Measurements from ENCODE around the gene TOM1.

Gene TOM1

DNA sequence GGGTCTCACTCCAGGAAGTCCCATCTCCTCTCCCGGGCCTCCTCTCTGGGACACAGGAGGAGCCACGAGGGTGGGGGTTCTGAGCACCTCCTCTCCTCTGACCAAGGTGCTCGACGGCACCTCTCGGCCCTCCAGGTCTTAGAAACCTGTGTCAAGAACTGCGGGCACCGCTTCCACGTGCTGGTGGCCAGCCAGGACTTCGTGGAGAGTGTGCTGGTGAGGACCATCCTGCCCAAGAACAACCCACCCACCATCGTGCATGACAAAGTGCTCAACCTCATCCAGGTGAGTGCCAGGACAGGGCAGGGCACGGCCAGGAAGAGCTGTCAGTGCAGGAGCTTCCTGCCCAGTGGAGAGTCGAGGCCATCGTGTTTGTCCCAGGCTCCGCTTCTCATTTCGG, 23.2 kb downstream of the TOM1 start:
- in situ Hi-C loops (cut with MboI; ENCODE audit: low sequenced_read_pairs): no loop called here

DNA sequence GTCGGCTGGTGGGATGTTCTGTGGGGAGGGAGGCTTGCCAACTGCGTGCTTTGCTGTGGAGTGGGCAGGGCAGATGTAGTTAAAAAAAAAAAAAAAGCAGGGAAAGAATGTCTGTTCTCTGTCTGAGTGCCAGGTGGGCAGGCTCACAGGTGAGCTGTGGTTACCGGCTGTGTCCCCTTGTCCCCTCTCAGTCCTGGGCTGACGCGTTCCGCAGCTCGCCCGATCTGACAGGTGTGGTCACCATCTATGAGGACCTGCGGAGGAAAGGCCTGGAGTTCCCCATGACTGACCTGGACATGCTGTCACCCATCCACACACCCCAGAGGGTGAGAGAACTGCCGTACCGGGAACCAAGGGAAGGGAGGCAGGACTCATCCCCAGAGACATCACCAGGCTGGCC, 23.6 kb downstream of the TOM1 start:
- in situ Hi-C loops (cut with MboI; ENCODE audit: low sequenced_read_pairs): no loop called here

DNA sequence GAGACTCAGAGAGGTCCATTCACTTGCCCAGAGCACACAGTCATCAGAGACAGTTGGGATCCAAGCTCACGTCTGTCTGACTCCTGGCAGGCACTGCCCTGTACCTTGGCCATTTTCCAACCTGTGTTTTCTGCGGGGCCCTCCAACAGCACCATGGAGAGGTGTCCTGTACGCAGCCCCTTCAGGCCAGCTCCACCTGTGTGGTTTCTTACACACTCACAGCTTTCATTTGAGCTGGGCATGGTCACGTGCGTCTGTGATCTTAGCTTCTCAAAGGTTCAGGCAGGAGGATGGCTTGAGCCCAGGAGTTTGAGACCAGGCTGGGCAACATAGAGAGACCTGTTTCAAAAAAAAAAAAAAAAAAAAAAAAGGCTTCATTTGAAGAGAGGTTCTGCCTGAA, 24.4 kb downstream of the TOM1 start:
- in situ Hi-C loops (cut with MboI; ENCODE audit: low sequenced_read_pairs): no loop called here

DNA sequence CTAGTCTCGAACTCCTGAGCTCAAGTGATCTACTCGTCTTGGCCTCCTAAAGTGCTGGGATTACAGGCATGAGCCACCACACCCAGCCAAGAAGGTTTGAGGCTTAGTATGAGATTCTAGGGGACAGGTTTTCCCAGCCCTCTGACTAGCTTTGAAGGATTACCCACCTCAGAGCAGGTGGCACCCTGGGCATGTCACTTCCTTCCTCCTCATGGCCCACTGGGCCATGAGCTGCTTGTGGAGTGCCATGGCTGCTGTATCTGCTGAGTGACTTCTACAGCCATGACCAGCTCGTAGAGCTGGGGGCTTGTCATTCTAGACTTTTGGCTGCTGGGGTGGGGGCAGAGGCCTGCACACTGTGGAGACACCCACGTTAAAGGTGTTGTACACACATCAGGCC, 25.1 kb downstream of the TOM1 start:
- in situ Hi-C loops (cut with MboI; ENCODE audit: low sequenced_read_pairs): no loop called here

- in situ Hi-C loops (cut with MboI; ENCODE audit: low sequenced_read_pairs): no loop called here
These were observed 25.5 kb downstream of the TOM1 start for GRCh38 chr22:35325209-35325608.

GRCh38 chr22:35326854-35327562, 27.3 kb downstream of the TOM1 start:
- in situ Hi-C loops (cut with MboI; ENCODE audit: low sequenced_read_pairs): no loop called here

DNA sequence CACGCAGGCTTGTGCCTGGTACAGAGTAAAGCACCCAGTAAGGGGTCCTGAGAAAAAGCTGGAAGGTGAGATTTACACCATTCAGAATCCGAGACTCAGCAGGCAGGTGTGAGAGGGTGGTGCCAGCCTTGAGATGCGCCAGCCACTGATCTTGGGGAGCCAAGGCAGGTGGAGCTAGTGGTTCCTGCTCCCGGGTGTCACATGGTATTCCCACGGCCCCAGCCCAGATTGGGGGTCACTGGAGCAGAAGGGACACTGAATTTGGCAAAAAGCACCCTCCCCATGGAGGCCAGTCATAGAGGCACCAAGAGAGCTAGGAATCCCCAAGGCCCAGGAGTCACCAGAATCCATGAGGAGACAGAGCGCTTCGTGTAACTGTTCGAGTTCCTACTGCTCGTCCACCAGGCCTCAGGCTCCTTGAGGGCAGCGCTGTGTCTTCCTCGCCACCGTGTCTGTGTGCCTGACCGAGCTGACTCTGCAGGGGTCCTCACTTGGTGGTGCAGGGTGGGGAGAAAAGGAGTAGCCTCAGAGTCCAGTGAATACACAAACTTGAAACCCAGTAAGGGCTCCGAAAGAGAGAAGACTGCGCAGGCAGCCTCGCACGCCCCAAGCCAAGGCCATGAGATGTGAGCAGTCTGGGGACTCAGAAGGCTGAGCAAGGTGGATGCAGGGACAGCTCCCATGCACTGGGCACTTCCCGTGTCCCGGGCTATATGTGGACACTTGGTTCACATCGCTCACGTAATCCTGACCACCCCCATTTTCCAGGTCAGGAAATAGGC, 28.2 kb downstream of the TOM1 start:
- in situ Hi-C loops (cut with MboI; ENCODE audit: low sequenced_read_pairs): no loop called here

DNA sequence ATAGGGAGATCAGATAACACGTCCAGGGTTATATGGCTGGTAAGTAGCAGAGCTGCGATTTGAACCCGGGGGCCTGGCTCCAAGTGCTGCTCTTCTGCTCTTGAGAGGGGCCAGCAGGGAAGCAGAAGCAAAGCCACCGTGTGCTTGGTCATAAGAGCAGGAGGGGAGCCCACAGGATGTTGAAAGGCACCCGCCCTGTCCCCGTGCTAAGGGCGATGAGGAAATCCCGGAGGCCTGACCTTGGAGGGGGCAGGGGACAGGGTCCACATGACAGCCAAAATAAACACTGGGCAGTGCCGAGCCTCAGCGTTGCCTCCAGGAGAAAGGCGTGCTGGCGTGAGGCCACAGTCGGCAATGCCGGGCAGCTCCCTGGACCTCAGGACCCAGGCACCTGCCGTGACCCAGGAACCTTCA, 28.8 kb downstream of the TOM1 start:
- in situ Hi-C loops (cut with MboI; ENCODE audit: low sequenced_read_pairs): no loop called here

DNA sequence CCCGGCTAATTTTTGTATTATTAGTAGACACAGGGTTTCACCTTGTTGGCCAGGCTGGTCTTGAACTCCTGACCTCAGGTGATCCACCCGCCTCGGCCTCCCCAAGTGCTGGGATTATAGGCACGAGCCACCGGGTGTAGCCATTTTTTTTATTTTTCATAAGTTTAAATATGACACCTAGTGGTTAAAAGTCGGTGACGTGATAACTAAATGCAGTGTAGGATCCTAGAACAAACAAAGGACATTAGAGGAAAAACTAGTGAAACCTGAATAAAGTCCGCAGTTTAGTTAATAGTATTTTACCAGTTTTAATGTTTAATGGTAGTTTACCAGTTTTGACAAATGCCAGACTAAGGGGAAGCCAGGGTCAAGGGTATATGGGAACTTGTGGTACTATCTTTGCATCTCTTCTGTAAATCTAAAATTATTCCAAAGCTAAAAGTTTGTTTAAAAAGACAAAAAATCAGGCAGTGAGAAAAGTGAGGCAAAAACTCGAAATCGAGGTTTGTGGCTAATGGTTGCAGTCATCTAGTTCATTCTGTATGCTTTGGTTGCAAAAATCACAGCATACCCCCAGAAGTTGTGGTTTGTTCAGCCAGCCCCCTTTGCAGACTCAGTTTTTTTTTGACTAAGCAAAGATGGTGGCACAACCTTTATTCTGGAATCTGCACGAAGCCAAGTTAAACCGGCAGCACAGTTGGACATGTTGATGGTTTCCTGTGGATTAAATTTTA, 29.6 kb downstream of the TOM1 start:
- in situ Hi-C loops (cut with MboI; ENCODE audit: low sequenced_read_pairs): no loop called here

- in situ Hi-C loops (cut with MboI; ENCODE audit: low sequenced_read_pairs): no loop called here
These were observed 30.7 kb downstream of the TOM1 start for GRCh38 chr22:35330258-35330861.

DNA sequence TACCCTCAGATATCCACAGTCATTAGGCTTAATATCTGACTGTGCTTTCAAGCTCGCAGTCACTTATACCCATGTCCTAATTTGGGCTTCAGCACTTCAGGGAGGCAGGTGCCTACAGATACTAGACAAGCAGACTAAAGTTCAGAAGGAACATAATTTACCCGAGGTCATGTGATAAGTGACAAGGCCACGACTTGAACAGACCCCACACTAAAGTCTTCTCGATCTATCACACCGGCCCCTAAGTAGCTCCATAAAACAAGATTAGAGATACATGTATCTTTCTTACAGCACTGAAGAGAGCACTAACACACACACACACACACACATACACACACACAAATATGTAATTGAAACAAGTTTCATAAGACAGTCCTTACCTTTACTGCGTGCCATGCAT, 32.6 kb downstream of the TOM1 start:
- in situ Hi-C loops (cut with MboI; ENCODE audit: low sequenced_read_pairs): no loop called here

GRCh38 chr22:35333220-35333619, 33.5 kb downstream of the TOM1 start:
- in situ Hi-C loops (cut with MboI; ENCODE audit: low sequenced_read_pairs): no loop called here

- in situ Hi-C loops (cut with MboI; ENCODE audit: low sequenced_read_pairs): no loop called here
These were observed 34.3 kb downstream of the TOM1 start for GRCh38 chr22:35334004-35334403.

- in situ Hi-C loops (cut with MboI; ENCODE audit: low sequenced_read_pairs): no loop called here
These were observed 35.8 kb downstream of the TOM1 start for GRCh38 chr22:35335468-35335867.

DNA sequence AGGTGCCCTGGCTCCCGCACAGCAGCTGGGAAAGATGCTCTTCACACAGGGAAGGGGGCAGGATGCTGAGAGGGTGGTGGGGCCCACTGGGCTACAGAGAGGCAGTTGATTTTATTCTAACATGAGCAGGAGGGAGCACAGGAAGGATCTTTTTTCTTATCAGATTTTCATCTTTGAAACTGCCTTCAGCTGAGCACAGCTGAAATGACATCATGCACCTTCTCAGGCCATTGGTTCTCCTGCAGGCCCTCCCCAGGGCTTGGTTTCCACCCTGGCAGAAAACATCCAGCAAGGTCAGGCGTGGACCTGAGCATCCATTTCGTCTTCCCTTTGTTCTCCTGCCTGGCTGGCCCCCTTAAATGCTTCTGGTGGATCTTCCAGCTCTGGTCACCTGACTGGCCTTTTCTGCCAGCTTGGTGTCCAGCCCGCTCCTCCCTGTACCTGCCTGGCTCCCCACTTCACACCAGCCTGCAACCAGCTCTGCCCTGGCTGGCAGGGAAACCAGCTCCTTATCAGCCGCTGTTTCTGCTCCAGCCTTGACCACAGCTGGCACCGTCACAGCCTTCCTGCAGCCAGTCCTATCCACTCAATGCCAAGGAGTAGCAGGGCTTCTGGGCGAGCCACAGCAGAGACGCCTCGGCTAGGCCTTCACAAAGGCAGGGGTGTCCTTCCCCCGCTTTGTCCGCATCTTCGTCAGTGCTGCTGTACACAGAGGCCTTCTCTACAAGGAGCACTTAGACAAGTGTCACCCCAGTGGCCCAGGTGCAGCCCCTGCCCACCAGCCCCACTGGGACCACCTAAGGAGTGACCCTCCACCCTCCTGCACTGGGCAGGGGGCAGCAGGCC, 36.5 kb downstream of the TOM1 start:
- in situ Hi-C loops (cut with MboI; ENCODE audit: low sequenced_read_pairs): no loop called here

- in situ Hi-C loops (cut with MboI; ENCODE audit: low sequenced_read_pairs): no loop called here
These were observed 38.2 kb downstream of the TOM1 start for GRCh38 chr22:35337932-35338331.

GRCh38 chr22:35341090-35341874, 41.6 kb downstream of the TOM1 start:
- in situ Hi-C loops (cut with MboI; ENCODE audit: low sequenced_read_pairs): no loop called here

- in situ Hi-C loops (cut with MboI; ENCODE audit: low sequenced_read_pairs): no loop called here
These were observed 42.7 kb downstream of the TOM1 start for GRCh38 chr22:35342390-35342789.

GRCh38 chr22:35343664-35344550, 44.2 kb downstream of the TOM1 start:
- in situ Hi-C loops (cut with MboI; ENCODE audit: low sequenced_read_pairs): no loop called here

All from hTERT RPE-1 (cell line).